Measurements from ENCODE around the gene RBM3. TPM values are rescaled to one million over a fixed set of nuclear protein-coding genes. Genes with fewer than 3 reads are reported as not detected.
"Not testable (repeated sequence)": the region's sequence is repeated elsewhere in the genome, so short reads cannot be mapped to it uniquely, and the experiment has no call there.

Gene RBM3
- 200 and 208 TPM in 2 replicates for total RNA-seq (2014; rRNA removed; shearing (Covaris generic))

- peak; percentile 96 for DNase-seq (ENCODE audit: low read depth)
Measured at GRCh38 chrX:48574270-48575266, at the start of gene RBM3. RBM3 (plus strand) TSS chrX:48574484; CDS start chrX:48575181, 697 bp downstream.

GRCh38 chrX:48525853-48526252 is 48.4 kb upstream of the RBM3 start:
- DNase-seq (ENCODE audit: low read depth) = not testable (repeated sequence)

- peak; percentile 17 for DNase-seq (ENCODE audit: low read depth)
Measured at GRCh38 chrX:48530736-48531135, 43.5 kb upstream of the RBM3 start.

GRCh38 chrX:48531358-48531959 is 42.8 kb upstream of the RBM3 start:
- DNase-seq (ENCODE audit: low read depth) = peak; percentile 88

- no peak for DNase-seq (ENCODE audit: low read depth)
Measured at GRCh38 chrX:48532161-48532560, 42.1 kb upstream of the RBM3 start.

- DNase-seq (ENCODE audit: low read depth) = no peak
Measured at GRCh38 chrX:48533165-48533564, 41.1 kb upstream of the RBM3 start.

- DNase-seq (ENCODE audit: low read depth) = no peak
Measured at GRCh38 chrX:48538641-48539344, 35.5 kb upstream of the RBM3 start.

GRCh38 chrX:48539345-48540027 is 34.8 kb upstream of the RBM3 start, which contains the start of gene TBC1D25:
TBC1D25 (plus strand) TSS chrX:48539714; CDS start chrX:48539798, 84 bp downstream.
- peak; percentile 98 for DNase-seq (ENCODE audit: low read depth)

- peak; percentile 47 for DNase-seq (ENCODE audit: low read depth)
Measured at GRCh38 chrX:48540028-48540375, 34.3 kb upstream of the RBM3 start.

GRCh38 chrX:48540480-48540879 is 33.8 kb upstream of the RBM3 start:
- DNase-seq (ENCODE audit: low read depth) = no peak

- DNase-seq (ENCODE audit: low read depth) = no peak
Measured at GRCh38 chrX:48541140-48541814, 33.0 kb upstream of the RBM3 start.

- no peak for DNase-seq (ENCODE audit: low read depth)
Measured at GRCh38 chrX:48548871-48549270, 25.4 kb upstream of the RBM3 start.

- DNase-seq (ENCODE audit: low read depth) = not testable (repeated sequence)
Measured at GRCh38 chrX:48555731-48556325, 18.5 kb upstream of the RBM3 start.

- peak; percentile 79 for DNase-seq (ENCODE audit: low read depth)
Measured at GRCh38 chrX:48558271-48558670, 16.0 kb upstream of the RBM3 start.

- no peak for DNase-seq (ENCODE audit: low read depth)
Measured at GRCh38 chrX:48559636-48560035, 14.6 kb upstream of the RBM3 start.

- DNase-seq (ENCODE audit: low read depth) = no peak
Measured at GRCh38 chrX:48560056-48560455, 14.2 kb upstream of the RBM3 start.

- no peak for DNase-seq (ENCODE audit: low read depth)
Measured at GRCh38 chrX:48560681-48561080, 13.6 kb upstream of the RBM3 start.

GRCh38 chrX:48569958-48570357 is 4.3 kb upstream of the RBM3 start:
- peak; percentile 57 for DNase-seq (ENCODE audit: low read depth)

- peak; percentile 72 for DNase-seq (ENCODE audit: low read depth)
Measured at GRCh38 chrX:48573690-48574269, 504 bp upstream of the RBM3 start.

- no peak for DNase-seq (ENCODE audit: low read depth)
Measured at GRCh38 chrX:48575642-48576041, 1.4 kb downstream of the RBM3 start.

Data from RPMI7951 (cell line).